ENCODE data around the gene RPTN. TPM values are rescaled to one million over a fixed set of nuclear protein-coding genes. Genes with fewer than 3 reads are reported as not detected.

RPTN gene
- polyA plus RNA-seq, 2 of the 4 experiments (the other 2 are of a cell fraction), result not detected

DNA sequence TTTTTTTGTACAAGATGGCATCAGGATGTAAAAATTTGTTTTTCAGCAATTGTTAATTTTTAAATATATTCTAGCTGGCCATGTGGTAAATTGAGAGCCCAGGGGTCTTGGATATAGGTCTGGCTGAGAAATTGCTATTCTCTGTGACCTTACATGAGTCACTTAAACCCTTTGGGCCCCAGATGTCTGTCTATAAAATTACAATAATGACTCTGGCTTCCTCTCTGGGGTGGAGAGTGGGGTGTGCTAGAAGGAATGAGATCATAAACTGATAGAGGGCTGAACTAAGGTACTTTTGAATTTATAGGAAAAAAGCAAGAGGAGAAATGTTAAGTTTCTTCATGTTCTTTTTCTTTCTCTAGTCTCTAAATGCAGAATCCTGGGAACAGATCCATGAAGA is 31.4 kb downstream of the RPTN start:
- no peak for DNase-seq (ENCODE audit: low read depth in 1 of 2, low spot score in 1 of 2)
- Histone ChIP-seq H3K9me3 (no peaks in the 10 kb centered on the region; the same call in 2 of the 3 replicates), H3K4me2 (no peak overlapping the region), H3K4me1 (no peaks in the 10 kb centered on the region), H3K4me3 (no peak overlapping the region), H3K27ac (no peak overlapping the region)
- no peak for ATAC-seq
- TF ChIP-seq CBX8 (IDR thresholded peaks at IDR 0.05), result no peak
- no peak for TF ChIP-seq POLR2A (IDR thresholded peaks at IDR 0.05; ENCODE audit: low read length)
- TF ChIP-seq NFE2L2 (conservative IDR thresholded peaks at IDR 0.05; ENCODE audit: low read length), result no peak
- TF ChIP-seq PHF8 (IDR thresholded peaks at IDR 0.05; ENCODE audit: borderline replicate concordance, low read depth), result no peak
- TF ChIP-seq FOSL2 (IDR thresholded peaks at IDR 0.05), result no peak
- no peak for TF ChIP-seq FOSL2 (CRISPR knock-in tag; IDR thresholded peaks at IDR 0.05)
- TF ChIP-seq FOSB (CRISPR knock-in tag; IDR thresholded peaks at IDR 0.05), result no peak
- FAIRE-seq, result no peak
- ChIA-PET CTCF (no interaction called here), POLR2A (no interaction called here)

DNA sequence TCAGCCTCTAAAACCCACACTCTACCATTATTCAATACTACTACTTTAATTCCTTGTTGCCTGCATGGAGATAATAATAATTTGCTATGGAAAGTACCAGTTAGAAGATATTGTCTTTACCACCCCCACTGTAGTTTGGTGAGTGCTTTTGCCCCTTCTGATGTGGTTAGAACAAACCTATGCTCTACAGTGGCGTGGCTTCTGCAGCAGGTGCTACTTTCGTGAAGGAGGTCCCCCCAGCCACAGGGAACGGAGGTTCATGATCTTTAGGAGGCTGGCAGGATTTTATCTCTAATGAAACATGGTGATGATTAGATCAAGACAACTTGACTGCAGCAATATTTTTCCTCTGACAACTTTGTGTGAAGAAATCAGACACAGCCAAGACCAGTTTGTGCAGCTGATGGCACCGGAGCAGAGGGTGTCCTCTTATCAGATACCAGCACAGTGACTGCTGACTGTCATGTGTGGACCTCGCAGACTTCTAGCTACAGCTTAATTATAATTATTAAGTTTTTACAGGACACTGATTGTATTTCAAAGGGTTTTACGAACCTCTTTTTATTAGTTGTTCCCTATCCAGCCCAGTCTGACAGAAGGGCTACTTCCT is 33.1 kb downstream of the RPTN start:
- no peak for FAIRE-seq
- 9% methylated on average over 6 of the region's 6 CpGs for WGBS (ENCODE audit: missing lambda C conversion rate)
- CTCF ChIA-PET, result interaction anchor here (0.8 to 2.2 kb wide), 4 partner anchors 14 to 333 kb away, joined by 3 to 9 read pairs (median 6); no protein-coding TSS in a partner anchor

DNA sequence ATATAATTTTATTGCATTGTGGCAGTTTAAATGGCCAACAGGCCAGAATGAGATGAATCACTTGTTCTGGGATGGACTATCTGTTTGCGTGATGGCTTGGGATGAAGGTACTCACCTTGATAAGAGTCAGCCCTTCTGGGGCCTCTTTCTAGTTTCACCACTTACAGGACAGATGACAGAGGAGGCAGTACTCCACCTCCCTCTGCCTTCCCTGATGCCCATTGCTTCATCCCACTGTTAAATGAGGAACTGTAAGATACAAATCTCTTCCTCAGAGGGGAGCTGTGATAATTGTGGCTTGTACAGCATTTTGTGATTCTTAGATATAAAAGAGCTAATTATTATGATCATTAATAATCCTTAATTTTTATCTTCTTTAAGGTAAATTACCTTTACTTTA is 40.1 kb downstream of the RPTN start:
- WGBS (ENCODE audit: missing lambda C conversion rate), result 92% methylated on average over 1 of the region's 1 CpG
- H3K4me1 ChIP-seq, result no peaks in the 10 kb centered on the region
- ChIA-PET POLR2A (no interaction called here), CTCF (interaction anchor here (1.0 to 3.0 kb wide), 5 partner anchors 10 to 70 kb away, joined by 3 to 16 read pairs (median 7); no protein-coding TSS in a partner anchor)
- no peak overlapping the region for H3K4me3 ChIP-seq
- FAIRE-seq, result no peak
- H3K4me2 ChIP-seq, result no peak overlapping the region
- ATAC-seq, result no peak
- H3K27ac ChIP-seq, result no peak overlapping the region
- no peaks in the 10 kb centered on the region for H3K9me3 ChIP-seq
- TF ChIP-seq JUNB (IDR thresholded peaks at IDR 0.05) (no peak), HDAC2 (IDR thresholded peaks at IDR 0.05) (no peak), EP300 (IDR thresholded peaks at IDR 0.05) (no peak), CHD4 (IDR thresholded peaks at IDR 0.05; ENCODE audit: borderline replicate concordance) (no peak), RNF2 (IDR thresholded peaks at IDR 0.05; ENCODE audit: borderline replicate concordance, low read depth) (no peak), MAFK (IDR thresholded peaks at IDR 0.05; ENCODE audit: partially characterized antibody) (no peak), MAZ (IDR thresholded peaks at IDR 0.05; ENCODE audit: borderline replicate concordance, low read depth, low read length) (no peak), FOXS1 (CRISPR knock-in tag; IDR thresholded peaks at IDR 0.05) (no peak), ZC3H11A (IDR thresholded peaks at IDR 0.05) (no peak), POLR2A (IDR thresholded peaks at IDR 0.05; ENCODE audit: low read length) (no peak), SMC3 (IDR thresholded peaks at IDR 0.05) (no peak), HOXB13 (CRISPR knock-in tag; IDR thresholded peaks at IDR 0.05; ENCODE audit: low read depth) (no peak)
- TF ChIP-seq, protein P1, sequence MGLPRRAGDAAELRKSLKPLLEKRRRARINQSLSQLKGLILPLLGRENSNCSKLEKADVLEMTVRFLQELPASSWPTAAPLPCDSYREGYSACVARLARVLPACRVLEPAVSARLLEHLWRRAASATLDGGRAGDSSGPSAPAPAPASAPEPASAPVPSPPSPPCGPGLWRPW (IDR thresholded peaks at IDR 0.05), result no peak
- TF ChIP-seq, protein P2, sequence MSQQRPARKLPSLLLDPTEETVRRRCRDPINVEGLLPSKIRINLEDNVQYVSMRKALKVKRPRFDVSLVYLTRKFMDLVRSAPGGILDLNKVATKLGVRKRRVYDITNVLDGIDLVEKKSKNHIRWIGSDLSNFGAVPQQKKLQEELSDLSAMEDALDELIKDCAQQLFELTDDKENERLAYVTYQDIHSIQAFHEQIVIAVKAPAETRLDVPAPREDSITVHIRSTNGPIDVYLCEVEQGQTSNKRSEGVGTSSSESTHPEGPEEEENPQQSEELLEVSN (IDR thresholded peaks at IDR 0.05; ENCODE audit: borderline replicate concordance, low read depth), result no peak
- TF ChIP-seq, protein P3, sequence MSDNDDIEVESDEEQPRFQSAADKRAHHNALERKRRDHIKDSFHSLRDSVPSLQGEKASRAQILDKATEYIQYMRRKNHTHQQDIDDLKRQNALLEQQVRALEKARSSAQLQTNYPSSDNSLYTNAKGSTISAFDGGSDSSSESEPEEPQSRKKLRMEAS (IDR thresholded peaks at IDR 0.05), result no peak
- no peak for DNase-seq (ENCODE audit: low read depth in 1 of 2, low spot score in 1 of 2)

More for the DNA sequence above, 33.1 kb downstream of the RPTN start:
- H3K9me3 ChIP-seq, result no peaks in the 10 kb centered on the region
- no peak for ATAC-seq
- H3K4me3 ChIP-seq, result no peak overlapping the region
- POLR2A ChIA-PET, result no interaction called here
- no peak for DNase-seq (ENCODE audit: low read depth in 1 of 2, low spot score in 1 of 2)
- H3K4me1 ChIP-seq, result no peaks in the 10 kb centered on the region
- H3K27ac ChIP-seq, result no peak overlapping the region
- no peak overlapping the region for H3K4me2 ChIP-seq
- TF ChIP-seq, protein P4, sequence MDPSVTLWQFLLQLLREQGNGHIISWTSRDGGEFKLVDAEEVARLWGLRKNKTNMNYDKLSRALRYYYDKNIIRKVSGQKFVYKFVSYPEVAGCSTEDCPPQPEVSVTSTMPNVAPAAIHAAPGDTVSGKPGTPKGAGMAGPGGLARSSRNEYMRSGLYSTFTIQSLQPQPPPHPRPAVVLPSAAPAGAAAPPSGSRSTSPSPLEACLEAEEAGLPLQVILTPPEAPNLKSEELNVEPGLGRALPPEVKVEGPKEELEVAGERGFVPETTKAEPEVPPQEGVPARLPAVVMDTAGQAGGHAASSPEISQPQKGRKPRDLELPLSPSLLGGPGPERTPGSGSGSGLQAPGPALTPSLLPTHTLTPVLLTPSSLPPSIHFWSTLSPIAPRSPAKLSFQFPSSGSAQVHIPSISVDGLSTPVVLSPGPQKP (IDR thresholded peaks at IDR 0.05; ENCODE audit: low read depth, low read length), result no peak
- TF ChIP-seq, protein P2 (IDR thresholded peaks at IDR 0.05; ENCODE audit: borderline replicate concordance, low read depth), result no peak
- TF ChIP-seq TFCP2L1 (CRISPR knock-in tag; IDR thresholded peaks at IDR 0.05) (no peak), RAD21 (conservative IDR thresholded peaks at IDR 0.05 in 1 of 2, IDR thresholded peaks at IDR 0.05 in 1 of 2) (no peak), RFX5 (IDR thresholded peaks at IDR 0.05) (no peak)
- TF ChIP-seq, protein P5, sequence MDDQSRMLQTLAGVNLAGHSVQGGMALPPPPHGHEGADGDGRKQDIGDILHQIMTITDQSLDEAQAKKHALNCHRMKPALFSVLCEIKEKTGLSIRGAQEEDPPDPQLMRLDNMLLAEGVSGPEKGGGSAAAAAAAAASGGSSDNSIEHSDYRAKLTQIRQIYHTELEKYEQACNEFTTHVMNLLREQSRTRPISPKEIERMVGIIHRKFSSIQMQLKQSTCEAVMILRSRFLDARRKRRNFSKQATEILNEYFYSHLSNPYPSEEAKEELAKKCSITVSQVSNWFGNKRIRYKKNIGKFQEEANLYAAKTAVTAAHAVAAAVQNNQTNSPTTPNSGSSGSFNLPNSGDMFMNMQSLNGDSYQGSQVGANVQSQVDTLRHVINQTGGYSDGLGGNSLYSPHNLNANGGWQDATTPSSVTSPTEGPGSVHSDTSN (IDR thresholded peaks at IDR 0.05), result no peak
- TF ChIP-seq, protein P1 (IDR thresholded peaks at IDR 0.05), result no peak
